GM23248 (cell line): Measurements from ENCODE around the gene KIAA1210. TPM values are rescaled to one million over a fixed set of nuclear protein-coding genes. Genes with fewer than 3 reads are reported as not detected.
A peak's percentile ranks its signal among the peaks of the same experiment; 100 is the strongest.

Source experiments
- DNase-seq: peaks from one replicate; pipeline ENCODE4 v3.0.0-alpha.2; 2015
- H2AFZ ChIP-seq: fragments of 200-600 bp; sonication (generic); 2 replicates; pipeline ENCODE4 v1.6.1; 2016; ENCODE audit warnings: antibody characterized with exemption
- H3F3A ChIP-seq: fragments of 200-600 bp; sonication (generic); 2 replicates; pipeline ENCODE4 v1.6.1; 2016; ENCODE audit warnings: mild to moderate bottlenecking, antibody characterized with exemption, mixed run types; ENCODE audit not compliant: insufficient read depth
- H3K27ac ChIP-seq: fragments of 200-600 bp; sonication (generic); 2 replicates; pipeline ENCODE4 v1.5.1; 2016; ENCODE audit warnings: mild to moderate bottlenecking
- H3K27me3 ChIP-seq: fragments of 200-600 bp; sonication (generic); replicated peaks from 2 replicates; pipeline ENCODE4 v1.6.1; 2016; ENCODE audit warnings: mild to moderate bottlenecking; ENCODE audit not compliant: insufficient read depth
- H3K36me3 ChIP-seq: fragments of 200-600 bp; sonication (generic); 2 replicates; pipeline ENCODE4 v1.6.1; 2016; ENCODE audit warnings: low read depth, mild to moderate bottlenecking
- H3K4me1 ChIP-seq: fragments of 200-600 bp; sonication (generic); 2 replicates; pipeline ENCODE4 v1.6.1; 2016; ENCODE audit warnings: mild to moderate bottlenecking; ENCODE audit not compliant: insufficient read depth
- H3K4me2 ChIP-seq: fragments of 200-600 bp; sonication (generic); one replicate; pipeline ENCODE4 v1.6.1; 2016; ENCODE audit warnings: mild to moderate bottlenecking; ENCODE audit not compliant: unreplicated experiment
- H3K4me3 ChIP-seq: fragments of 200-600 bp; sonication (generic); 2 replicates; pipeline ENCODE4 v1.5.1; 2016; ENCODE audit warnings: mild to moderate bottlenecking
- H3K79me2 ChIP-seq: fragments of 200-600 bp; sonication (generic); 2 replicates; pipeline ENCODE4 v1.6.1; 2016; ENCODE audit warnings: mild to moderate bottlenecking; ENCODE audit not compliant: insufficient read depth
- H3K9ac ChIP-seq: fragments of 200-600 bp; sonication (generic); 2 replicates; pipeline ENCODE4 v1.6.1; 2016; ENCODE audit warnings: mild to moderate bottlenecking
- H3K9me2 ChIP-seq: fragments of 200-600 bp; sonication (generic); 2 replicates; pipeline ENCODE4 v1.6.1; 2016; ENCODE audit warnings: mixed run types, mild to moderate bottlenecking, moderate library complexity; ENCODE audit not compliant: insufficient read depth
- H3K9me3 ChIP-seq: fragments of 200-600 bp; sonication (generic); one replicate; pipeline ENCODE4 v1.6.1; 2017; ENCODE audit warnings: low read depth
- H4K20me1 ChIP-seq: fragments of 200-600 bp; sonication (generic); 2 replicates; pipeline ENCODE4 v1.6.0; 2016; ENCODE audit not compliant: insufficient read depth
- EZH2 ChIP-seq: fragments of 200-600 bp; sonication (generic); IDR thresholded peaks from 2 replicates; pipeline ENCODE4 v1.6.1; 2018; ENCODE audit warnings: antibody characterized with exemption, mild to moderate bottlenecking; ENCODE audit not compliant: insufficient read depth, poor library complexity, severe bottlenecking
- EZH2phosphoT487 ChIP-seq: fragments of 200-600 bp; sonication (generic); IDR thresholded peaks from 2 replicates; pipeline ENCODE4 v1.6.1; 2018; ENCODE audit warnings: antibody characterized with exemption, moderate library complexity, mild to moderate bottlenecking, low read depth; ENCODE audit not compliant: insufficient read depth
- WGBS, 2 experiments: methylation state at CpG; one replicate each; pipeline ENCODE4 v1.1.6; 2015 to 2017; ENCODE audit warnings: low lambda C conversion rate in 2 of 2, low coverage in 1 of 2; ENCODE audit errors: missing lambda C conversion rate in 2 of 2; 5-methylcytosine and 5-hydroxymethylcytosine counted together
- in situ Hi-C: fragments of 300-500 bp; cut with MboI; formaldehyde crosslinking; loops from 2 replicates; pipeline ENCODE4 v1.15.0; 2020
- polyA plus RNA-seq: library from polyadenylated mRNA; unstranded; fragments of >200 nt; fragmentation: Nextera tagmentation; extraction: Ambion mirVana; gene quantifications from 2 replicates; pipeline ENCODE4 v1.2.1, GENCODE V29; 2016
- total RNA-seq: library from RNA; depleted of rRNA; stranded (reverse); fragments of >200 nt; shearing (Covaris generic); gene quantifications from 2 replicates; pipeline ENCODE4 v1.2.3, GENCODE V29; 2014

KIAA1210 gene
- total and polyA plus RNA-seq, 2 experiments from 2014 or later: not detected

- H3K79me2 ChIP-seq: no peaks in the 10 kb centered on the region
- peaks cover 15% of the 10 kb centered on the region for H3K4me1 ChIP-seq
- no peak overlapping the region for H3K4me3 ChIP-seq
- WGBS, 2 experiments: 86 to 88% methylated on average over 1 of the region's 1 CpG
- DNase-seq: no peak
- H4K20me1 ChIP-seq: no peaks in the 10 kb centered on the region
- in situ Hi-C loops: no loop called here
- no peak overlapping the region for H2AFZ ChIP-seq
- no peaks in the 10 kb centered on the region; the same call in 1 of the 2 replicates for H3F3A ChIP-seq
- TF ChIP-seq EZH2 (no peak), EZH2phosphoT487 (no peak)
- no peak overlapping the region for H3K27ac ChIP-seq
- no peaks in the 10 kb centered on the region for H3K9me2 ChIP-seq
- no peaks in the 10 kb centered on the region; the same call in 1 of the 2 replicates for H3K27me3 ChIP-seq
- no peak overlapping the region for H3K4me2 ChIP-seq
- no peaks in the 10 kb centered on the region for H3K9me3 ChIP-seq
- H3K36me3 ChIP-seq: no peaks in the 10 kb centered on the region
- H3K9ac ChIP-seq: no peak overlapping the region
Measured at GRCh38 chrX:119101168-119101567, 26.4 kb downstream of the KIAA1210 start.

GRCh38 chrX:119095936-119096335 lies 31.7 kb downstream of the KIAA1210 start:
- Histone ChIP-seq H3K36me3 (no peaks in the 10 kb centered on the region), H3K9me2 (no peaks in the 10 kb centered on the region), H3K9ac (no peak overlapping the region), H2AFZ (no peak overlapping the region), H3K4me1 (peaks cover 18% of the 10 kb centered on the region), H3K4me2 (peak overlapping the region; percentile 53), H3K27ac (no peak overlapping the region), H3K9me3 (no peaks in the 10 kb centered on the region), H3F3A (peaks cover 8% of the 10 kb centered on the region; the same call in 1 of the 2 replicates), H3K4me3 (no peak overlapping the region), H3K27me3 (no peaks in the 10 kb centered on the region), H3K79me2 (no peaks in the 10 kb centered on the region), H4K20me1 (no peaks in the 10 kb centered on the region)
- TF ChIP-seq EZH2 (no peak), EZH2phosphoT487 (no peak)
- DNase-seq: peak; percentile 57
- in situ Hi-C loops: no loop called here

DNA sequence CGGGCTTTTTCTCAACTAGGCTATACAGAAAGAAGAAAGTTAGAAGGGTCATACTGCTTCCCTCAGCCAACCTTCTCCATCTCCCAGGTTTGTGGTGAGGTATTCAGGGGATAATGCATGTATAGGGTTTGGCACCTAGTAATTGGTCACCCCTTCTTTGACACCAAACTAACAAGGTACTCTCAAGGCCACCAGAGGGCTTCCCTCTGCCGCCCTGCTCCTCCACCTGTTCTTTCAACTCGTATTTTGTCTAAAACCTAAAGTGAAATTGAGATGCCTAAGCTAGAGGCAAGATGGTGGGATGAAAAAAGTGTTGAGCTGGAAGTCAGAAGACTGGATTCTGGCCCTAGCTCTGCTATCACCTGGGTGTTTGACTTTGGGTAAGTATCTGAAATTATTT lies 32.8 kb downstream of the KIAA1210 start:
- H3K9me3 ChIP-seq: no peaks in the 10 kb centered on the region
- H3K4me3 ChIP-seq: no peak overlapping the region
- H3K9me2 ChIP-seq: no peaks in the 10 kb centered on the region
- no peaks in the 10 kb centered on the region for H3K79me2 ChIP-seq
- in situ Hi-C loops: no loop called here
- WGBS, 2 experiments: 86% methylated on average over 3 of the region's 3 CpGs
- no peak for TF ChIP-seq EZH2
- no peak for TF ChIP-seq EZH2phosphoT487
- no peak overlapping the region for H3K4me2 ChIP-seq
- H3K9ac ChIP-seq: no peak overlapping the region
- no peaks in the 10 kb centered on the region for H3K27me3 ChIP-seq
- H4K20me1 ChIP-seq: no peaks in the 10 kb centered on the region
- H3K27ac ChIP-seq: no peak overlapping the region
- DNase-seq: no peak
- H3K4me1 ChIP-seq: peaks cover 18% of the 10 kb centered on the region
- no peak overlapping the region for H2AFZ ChIP-seq
- H3F3A ChIP-seq: peaks cover 8% of the 10 kb centered on the region; the same call in 1 of the 2 replicates
- H3K36me3 ChIP-seq: no peaks in the 10 kb centered on the region

DNA sequence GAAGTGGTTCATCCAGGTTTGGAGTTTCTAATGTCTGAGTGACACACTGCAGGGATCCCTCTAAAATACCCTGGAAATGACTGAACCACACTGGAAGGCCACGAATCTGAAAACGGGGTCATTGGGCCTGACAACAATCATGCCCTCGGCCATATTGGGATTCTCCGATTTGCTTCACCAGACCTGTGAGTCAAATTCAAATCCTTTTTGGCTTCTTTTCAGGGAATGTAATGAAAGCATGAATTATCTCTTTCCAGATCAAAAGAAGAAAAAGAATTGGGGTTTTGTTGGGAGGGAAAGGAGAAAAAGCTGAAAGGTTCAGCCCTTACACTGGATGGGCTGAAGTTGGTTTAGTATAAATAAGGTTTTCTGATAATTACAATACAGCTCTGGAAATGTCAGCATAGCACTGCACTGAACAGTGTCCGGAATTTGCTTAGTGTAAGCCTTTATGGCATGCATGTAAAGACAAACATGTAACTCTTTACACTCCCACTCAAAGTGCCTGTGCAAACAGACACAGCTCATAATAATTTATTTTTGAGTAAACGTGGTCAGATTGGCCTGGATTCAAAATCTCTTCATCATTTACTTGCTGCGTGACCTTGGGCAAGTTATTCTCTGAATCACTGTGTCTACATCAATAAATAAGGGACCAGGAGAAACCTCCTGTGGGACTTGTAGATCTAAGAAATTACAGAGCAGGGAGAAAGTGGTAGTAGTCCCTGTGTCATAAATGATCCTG lies 33.4 kb downstream of the KIAA1210 start:
- Histone ChIP-seq H3K4me1 (peaks cover 18% of the 10 kb centered on the region), H4K20me1 (no peaks in the 10 kb centered on the region), H3K27me3 (no peaks in the 10 kb centered on the region), H3K4me3 (no peak overlapping the region), H2AFZ (no peak overlapping the region), H3K9me2 (no peaks in the 10 kb centered on the region), H3K4me2 (no peak overlapping the region), H3K79me2 (no peaks in the 10 kb centered on the region), H3K9ac (no peak overlapping the region), H3K9me3 (no peaks in the 10 kb centered on the region), H3K27ac (no peak overlapping the region), H3K36me3 (no peaks in the 10 kb centered on the region), H3F3A (peaks cover 8% of the 10 kb centered on the region; the same call in 1 of the 2 replicates)
- peak; percentile 68 for DNase-seq
- WGBS, 2 experiments: 43 to 63% methylated on average over 6 to 7 of the region's 7 CpGs
- in situ Hi-C loops: no loop called here
- TF ChIP-seq EZH2: no peak
- no peak for TF ChIP-seq EZH2phosphoT487
